Type B pancreatic cell (in vitro differentiated cells): ENCODE data around the gene RNF220. TPM values are rescaled to one million over a fixed set of nuclear protein-coding genes. Genes with fewer than 3 reads are reported as not detected.
A peak's percentile ranks its signal among the peaks of the same experiment; 100 is the strongest.

Experiments used
- DNase-seq: peaks from one replicate; pipeline ENCODE4 v3.0.0; 2021; ENCODE audit warnings: mixed read lengths; ENCODE audit not compliant: unreplicated experiment; ENCODE audit errors: extremely low spot score
- H3K27ac Mint-ChIP-seq: 2 replicates; pipeline ENCODE4 v1.8.0; 2021; ENCODE audit warnings: mild to moderate bottlenecking, mixed read lengths
- H3K27me3 Mint-ChIP-seq: 2 replicates; pipeline ENCODE4 v1.8.0; 2021; ENCODE audit warnings: mixed read lengths
- H3K36me3 Mint-ChIP-seq: 2 replicates; pipeline ENCODE4 v1.8.0; 2021; ENCODE audit warnings: mixed read lengths
- H3K4me1 Mint-ChIP-seq: one replicate; pipeline ENCODE4 v1.8.0; 2021; ENCODE audit warnings: mixed read lengths; ENCODE audit not compliant: unreplicated experiment
- H3K4me3 Mint-ChIP-seq: 2 replicates; pipeline ENCODE4 v1.8.0; 2021; ENCODE audit warnings: mild to moderate bottlenecking, mixed read lengths
- H3K9me3 Mint-ChIP-seq: 2 replicates; pipeline ENCODE4 v1.8.0; 2021; ENCODE audit warnings: mixed read lengths
- total RNA-seq: library from RNA; stranded (reverse); gene quantifications from 2 replicates; pipeline ENCODE4 v1.2.1, GENCODE V29; 2021; ENCODE audit warnings: low replicate concordance
- TF ChIP-seq, protein P1 (sequence below): fragments of 200-600 bp; sonication (generic); conservative IDR thresholded peaks from 2 replicates; pipeline ENCODE4 v1.5.0; 2021; ENCODE audit warnings: antibody characterized with exemption, mild to moderate bottlenecking

RNF220 gene
- total RNA-seq, 1 donor from 2014 or later, result 87.1 TPM

- no peak for DNase-seq
- H3K27ac Mint-ChIP-seq, result no peak overlapping the region
- H3K4me1 Mint-ChIP-seq, result peaks cover 33% of the 10 kb centered on the region
- TF ChIP-seq, protein P1, sequence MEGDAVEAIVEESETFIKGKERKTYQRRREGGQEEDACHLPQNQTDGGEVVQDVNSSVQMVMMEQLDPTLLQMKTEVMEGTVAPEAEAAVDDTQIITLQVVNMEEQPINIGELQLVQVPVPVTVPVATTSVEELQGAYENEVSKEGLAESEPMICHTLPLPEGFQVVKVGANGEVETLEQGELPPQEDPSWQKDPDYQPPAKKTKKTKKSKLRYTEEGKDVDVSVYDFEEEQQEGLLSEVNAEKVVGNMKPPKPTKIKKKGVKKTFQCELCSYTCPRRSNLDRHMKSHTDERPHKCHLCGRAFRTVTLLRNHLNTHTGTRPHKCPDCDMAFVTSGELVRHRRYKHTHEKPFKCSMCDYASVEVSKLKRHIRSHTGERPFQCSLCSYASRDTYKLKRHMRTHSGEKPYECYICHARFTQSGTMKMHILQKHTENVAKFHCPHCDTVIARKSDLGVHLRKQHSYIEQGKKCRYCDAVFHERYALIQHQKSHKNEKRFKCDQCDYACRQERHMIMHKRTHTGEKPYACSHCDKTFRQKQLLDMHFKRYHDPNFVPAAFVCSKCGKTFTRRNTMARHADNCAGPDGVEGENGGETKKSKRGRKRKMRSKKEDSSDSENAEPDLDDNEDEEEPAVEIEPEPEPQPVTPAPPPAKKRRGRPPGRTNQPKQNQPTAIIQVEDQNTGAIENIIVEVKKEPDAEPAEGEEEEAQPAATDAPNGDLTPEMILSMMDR, result no peak
- H3K4me3 Mint-ChIP-seq, result peak overlapping the region; percentile 85
- H3K27me3 Mint-ChIP-seq, result peaks cover 67% of the 10 kb centered on the region
- no peaks in the 10 kb centered on the region for H3K9me3 Mint-ChIP-seq
- no peaks in the 10 kb centered on the region for H3K36me3 Mint-ChIP-seq
Measured at GRCh38 chr1:44616284-44616990, 211.4 kb downstream of the RNF220 start.

DNA sequence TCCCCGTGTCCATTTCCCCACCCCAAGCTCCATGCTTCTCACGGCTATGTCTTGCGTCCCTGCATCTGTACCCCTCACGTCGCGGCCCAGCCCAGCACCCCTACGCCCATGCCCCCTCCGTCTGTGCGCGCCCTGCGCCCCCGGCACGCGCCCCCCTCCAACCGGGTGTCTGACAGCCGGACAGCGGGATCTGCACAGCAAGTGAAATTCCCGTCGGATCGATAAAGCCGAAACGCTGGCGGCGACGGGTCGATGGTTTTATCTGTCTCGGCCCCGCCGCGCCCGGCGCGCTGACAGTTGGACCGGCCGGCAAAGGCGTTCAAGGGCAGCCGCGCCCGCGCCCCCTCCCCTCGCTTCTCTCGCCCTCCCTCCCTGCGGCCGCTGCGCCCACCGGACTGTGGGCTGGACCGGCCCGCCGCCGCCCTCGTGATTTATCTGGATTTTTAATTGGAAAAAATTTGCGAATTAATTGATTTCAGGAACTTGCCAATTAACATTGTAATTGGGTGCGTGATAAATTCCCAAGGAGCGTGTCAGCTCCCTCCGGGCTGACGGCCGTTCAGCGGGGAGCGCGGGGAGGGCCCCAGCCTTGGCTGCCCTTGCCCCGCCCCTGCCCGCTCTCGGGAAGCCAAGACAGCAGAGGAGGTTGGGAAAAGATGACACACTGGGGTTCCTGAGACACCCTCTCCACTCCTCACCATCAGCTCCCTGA, 212.1 kb downstream of the RNF220 start:
- Mint-ChIP-seq H3K4me1 (peaks cover 40% of the 10 kb centered on the region), H3K9me3 (no peaks in the 10 kb centered on the region), H3K27ac (no peak overlapping the region), H3K36me3 (no peaks in the 10 kb centered on the region), H3K27me3 (peaks cover 64% of the 10 kb centered on the region), H3K4me3 (peak overlapping the region; percentile 85)
- no peak for DNase-seq
- TF ChIP-seq, protein P1, result no peak

GRCh38 chr1:44617703-44618029, 212.6 kb downstream of the RNF220 start:
- Mint-ChIP-seq H3K4me1 (peaks cover 40% of the 10 kb centered on the region), H3K9me3 (no peaks in the 10 kb centered on the region), H3K27me3 (peaks cover 61% of the 10 kb centered on the region), H3K27ac (no peak overlapping the region), H3K36me3 (no peaks in the 10 kb centered on the region), H3K4me3 (peak overlapping the region; percentile 29)
- no peak for DNase-seq
- TF ChIP-seq, protein P1, result no peak

DNA sequence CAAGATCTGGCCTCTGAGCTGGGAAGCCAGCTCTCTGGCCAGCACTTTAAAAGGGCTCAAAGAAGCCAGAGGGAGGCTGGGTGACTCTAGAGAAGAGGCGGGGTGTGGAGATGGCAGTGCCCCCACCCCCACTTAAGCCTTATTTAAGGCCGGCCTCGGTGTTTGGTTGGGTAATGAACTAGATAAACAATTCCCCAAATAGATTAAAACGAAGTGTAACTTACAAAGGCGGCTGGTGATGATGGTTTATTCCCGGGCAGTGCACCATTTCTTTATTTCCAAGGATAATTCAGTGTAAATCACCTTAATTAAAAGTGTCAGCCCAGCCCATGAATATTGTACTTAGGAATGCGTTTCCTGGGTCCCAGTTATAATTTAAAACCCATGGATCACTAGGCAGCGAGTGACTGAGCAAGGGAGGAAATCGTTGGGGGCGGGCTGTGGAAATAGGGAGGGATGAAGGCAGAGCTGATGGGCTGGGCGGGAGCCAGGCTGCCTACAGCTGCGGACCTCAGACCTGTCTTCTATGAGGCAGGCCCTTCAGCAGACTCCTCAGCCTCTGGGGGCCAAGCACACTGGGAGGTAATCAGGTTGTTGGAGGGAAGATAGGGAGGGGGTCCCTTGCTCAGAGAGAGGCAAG, 214.3 kb downstream of the RNF220 start:
- Mint-ChIP-seq H3K36me3 (no peaks in the 10 kb centered on the region), H3K4me3 (no peak overlapping the region), H3K4me1 (peaks cover 43% of the 10 kb centered on the region), H3K9me3 (no peaks in the 10 kb centered on the region), H3K27ac (no peak overlapping the region), H3K27me3 (peaks cover 67% of the 10 kb centered on the region)
- TF ChIP-seq, protein P1, result no peak
- DNase-seq, result no peak

DNA sequence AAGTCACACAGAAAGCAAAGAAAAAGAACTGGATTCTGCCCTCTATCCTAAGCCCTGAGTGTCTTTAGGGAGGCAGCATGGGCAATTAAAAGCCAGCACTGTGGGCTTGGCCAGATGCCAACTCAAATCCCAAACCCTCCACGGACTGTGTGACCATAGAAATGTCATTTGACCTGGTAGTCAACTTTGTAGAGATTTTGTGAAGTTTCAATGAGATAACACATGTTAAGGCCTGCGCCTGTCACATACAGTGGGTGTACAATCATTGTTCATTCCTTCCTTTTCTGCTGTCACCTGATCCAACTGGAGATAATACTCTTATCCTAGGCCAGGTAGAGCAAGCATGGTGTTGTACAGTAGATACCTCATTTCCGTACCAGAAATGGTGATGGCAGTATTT, 215.0 kb downstream of the RNF220 start:
- Mint-ChIP-seq H3K4me1 (peaks cover 46% of the 10 kb centered on the region), H3K4me3 (no peak overlapping the region), H3K9me3 (no peaks in the 10 kb centered on the region), H3K27me3 (peaks cover 64% of the 10 kb centered on the region), H3K27ac (no peak overlapping the region), H3K36me3 (no peaks in the 10 kb centered on the region)
- no peak for DNase-seq
- TF ChIP-seq, protein P1, result no peak
